Retinal pigment epithelial cell (primary cell): ENCODE data around the gene ABCB8.

ENCODE experiments used
- DNase-seq: peaks from one replicate; pipeline ENCODE4 v3.0.0-alpha.2; 2010; ENCODE audit warnings: low read depth
- H3K4me3 ChIP-seq: 2 replicates; pipeline ENCODE4 v1.5.1; 2011; ENCODE audit warnings: mild to moderate bottlenecking, low read length, control low read depth, moderate library complexity
- CTCF ChIP-seq: conservative IDR thresholded peaks from 2 replicates; pipeline ENCODE4 v1.5.1; 2011; ENCODE audit warnings: low read depth, low read length, control low read depth, inconsistent platforms

The ABCB8 gene

GRCh38 chr7:151059367-151060112, 31.3 kb downstream of the ABCB8 start, which contains the start of gene SLC4A2:
TSS of gene SLC4A2 (plus strand) at chr7:151059589. CDS start at chr7:151061988, 2,399 bp downstream.
- no peak for DNase-seq
- H3K4me3 ChIP-seq, result peak within 1 kb of the TSS; percentile 83

GRCh38 chr7:151060113-151060415, 31.8 kb downstream of the ABCB8 start:
- no peak for TF ChIP-seq CTCF

More at GRCh38 chr7:151059367-151060112, 31.3 kb downstream of the ABCB8 start, which contains the start of gene SLC4A2:
- TF ChIP-seq CTCF, result peak; percentile 53

GRCh38 chr7:151060416-151061212, 32.4 kb downstream of the ABCB8 start:
- peak; percentile 45 for TF ChIP-seq CTCF
- peak; percentile 79 for DNase-seq

More at GRCh38 chr7:151060113-151060415, 31.8 kb downstream of the ABCB8 start:
- DNase-seq, result no peak
- peak overlapping the region; percentile 83 for H3K4me3 ChIP-seq

GRCh38 chr7:151061213-151062110, 33.2 kb downstream of the ABCB8 start:
- no peak for DNase-seq
- no peak for TF ChIP-seq CTCF
- peak overlapping the region; percentile 83 for H3K4me3 ChIP-seq

More at GRCh38 chr7:151060416-151061212, 32.4 kb downstream of the ABCB8 start:
- peak overlapping the region; percentile 83 for H3K4me3 ChIP-seq

- DNase-seq, result no peak
- no peak for TF ChIP-seq CTCF
- peak overlapping the region; percentile 83 for H3K4me3 ChIP-seq
These were observed 33.8 kb downstream of the ABCB8 start for GRCh38 chr7:151062111-151062398.

- TF ChIP-seq CTCF, result no peak
- DNase-seq, result no peak
- peak overlapping the region; percentile 83 for H3K4me3 ChIP-seq
These were observed 34.4 kb downstream of the ABCB8 start for GRCh38 chr7:151062399-151063211.
